ENCODE data around the gene PLS1.

Gene PLS1

DNA sequence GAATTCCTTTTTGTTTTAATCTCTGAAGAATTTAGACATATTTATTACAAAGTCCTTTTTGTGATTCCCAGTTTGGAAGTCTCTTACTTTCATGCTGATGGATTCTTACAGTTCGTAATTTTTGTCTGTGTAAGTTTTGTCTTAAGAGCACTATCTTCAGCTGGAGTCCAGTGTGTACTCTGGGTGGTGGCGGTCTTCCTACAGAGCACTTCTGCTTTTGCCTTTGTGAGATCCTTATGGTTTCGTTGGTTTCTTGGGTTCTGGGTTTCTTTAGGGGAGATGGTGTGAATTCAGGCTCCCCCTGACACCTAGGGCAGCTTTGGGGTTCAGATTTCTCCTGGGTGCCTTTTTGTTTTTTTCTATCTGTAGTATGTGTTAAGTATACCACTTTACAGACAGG is 45.3 kb downstream of the PLS1 start:
- DNase-seq (ENCODE audit: low spot score), result no peak

DNA sequence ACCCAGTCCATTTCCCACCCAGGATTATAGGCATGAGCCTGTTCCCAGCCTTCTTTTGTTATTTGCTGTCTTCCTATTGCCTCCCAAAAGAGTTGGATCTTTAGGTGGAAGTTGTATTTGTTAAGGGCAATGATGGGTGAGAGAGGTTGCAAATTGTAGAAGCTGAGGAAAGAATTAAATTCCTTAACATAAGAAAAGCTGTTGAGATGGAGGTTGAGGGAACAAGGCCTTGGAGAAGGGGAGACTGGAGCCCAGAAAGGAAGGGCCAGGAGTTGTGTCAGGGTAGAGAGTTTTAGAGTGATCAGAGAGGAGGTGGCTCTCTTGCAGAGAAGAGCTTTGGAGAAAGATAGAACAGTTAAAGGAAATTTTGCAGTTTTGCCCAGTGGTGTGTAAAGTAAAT is 46.8 kb downstream of the PLS1 start:
- DNase-seq (ENCODE audit: low spot score), result no peak

DNA sequence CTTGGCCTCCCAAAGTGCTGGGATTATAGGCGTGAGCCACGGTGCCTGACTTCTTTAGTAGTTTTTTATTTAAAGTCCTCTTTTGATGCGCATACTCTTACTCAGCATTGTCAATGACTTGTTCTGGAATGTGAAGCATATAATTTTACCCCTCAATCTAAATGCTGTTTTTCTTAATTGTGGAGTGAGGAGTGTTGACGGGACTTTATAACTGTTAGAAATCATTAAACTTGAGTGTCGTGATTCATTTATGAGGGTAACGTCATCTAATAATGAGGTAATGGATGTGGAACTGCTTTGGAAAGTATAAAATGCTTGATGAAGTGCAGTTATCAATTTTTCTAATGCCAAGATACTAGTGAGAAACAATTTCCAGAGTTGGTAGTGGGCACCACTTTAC is 48.3 kb downstream of the PLS1 start:
- no peak for DNase-seq (ENCODE audit: low spot score)

DNA sequence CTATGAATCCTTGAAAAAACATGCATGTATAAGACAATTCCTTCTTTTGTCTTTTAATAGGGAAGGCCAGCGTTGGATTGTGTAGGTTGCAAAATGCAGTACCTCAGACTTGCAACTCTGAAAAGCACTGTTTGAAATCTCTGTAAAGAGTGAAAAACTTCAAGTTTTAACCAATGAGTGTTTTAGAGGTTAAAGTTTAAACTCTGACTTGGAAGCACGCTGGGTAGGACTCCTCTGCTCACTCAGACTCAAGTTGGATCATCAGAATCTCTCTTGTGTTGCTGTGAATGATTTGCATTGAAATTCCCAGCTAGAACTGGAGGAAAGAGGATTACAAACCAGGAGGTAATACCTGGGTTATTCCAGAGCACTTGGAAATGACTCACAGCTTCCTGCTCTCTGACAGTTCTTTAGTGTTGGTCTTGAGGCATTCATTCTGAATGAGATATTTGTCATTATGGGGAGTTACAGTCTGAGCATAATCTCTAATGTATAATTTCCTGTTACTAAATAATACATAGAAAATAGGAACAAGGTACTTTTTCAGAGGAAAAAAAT is 49.1 kb downstream of the PLS1 start:
- DNase-seq (ENCODE audit: low spot score), result no peak

- no peak for DNase-seq (ENCODE audit: low spot score)
These were observed 50.0 kb downstream of the PLS1 start for GRCh38 chr3:142646020-142646785.

DNA sequence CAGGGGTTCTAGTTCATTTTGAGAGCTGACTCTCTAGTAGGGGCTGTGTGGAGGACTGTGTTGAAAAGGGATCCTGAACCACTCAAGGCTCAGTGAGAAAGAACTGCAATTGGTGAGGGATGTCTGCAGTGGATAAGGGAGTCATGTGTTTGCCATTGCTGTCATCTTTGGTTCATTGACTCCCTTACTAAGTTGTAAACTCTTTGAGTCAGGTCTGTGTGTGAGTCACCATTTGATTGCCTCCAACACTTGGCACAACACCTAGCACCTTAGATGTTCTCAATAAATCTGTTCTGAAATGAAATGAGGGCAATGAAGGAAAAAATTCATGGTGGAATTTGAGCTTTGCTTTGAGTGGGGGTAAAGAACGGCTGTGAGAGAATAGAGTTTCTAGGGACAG is 51.7 kb downstream of the PLS1 start:
- no peak for DNase-seq (ENCODE audit: low spot score)

- DNase-seq (ENCODE audit: low spot score), result no peak
These were observed 52.8 kb downstream of the PLS1 start for GRCh38 chr3:142648950-142649349.

GRCh38 chr3:142650001-142650693 is 54.0 kb downstream of the PLS1 start:
- DNase-seq (ENCODE audit: low spot score), result no peak

GRCh38 chr3:142651711-142652110 is 55.5 kb downstream of the PLS1 start:
- DNase-seq (ENCODE audit: low spot score), result no peak

DNA sequence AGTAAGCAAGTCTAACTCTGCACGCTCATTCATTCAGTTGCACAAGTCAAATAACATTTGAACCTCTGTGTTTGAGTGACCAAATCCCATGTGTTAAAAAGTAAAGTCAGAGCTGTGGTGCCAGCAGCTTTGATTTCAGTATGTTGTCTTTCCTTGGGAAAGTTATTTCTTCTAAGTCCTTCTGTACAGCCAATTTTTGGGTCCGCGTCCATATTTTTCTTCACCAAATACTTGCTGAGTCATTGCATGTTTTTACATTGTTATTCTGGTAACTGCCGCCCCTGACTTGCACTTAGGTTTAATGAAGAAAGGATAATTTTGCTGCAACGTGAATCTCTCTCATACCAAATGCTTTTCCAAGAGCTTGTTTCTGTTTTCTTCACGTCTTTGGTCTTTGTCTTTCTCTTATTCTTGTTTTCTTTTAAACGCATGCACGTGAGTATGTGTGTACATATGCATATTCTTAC is 56.7 kb downstream of the PLS1 start:
- DNase-seq (ENCODE audit: low spot score), result no peak

- DNase-seq (ENCODE audit: low spot score), result no peak
These were observed 60.4 kb downstream of the PLS1 start for GRCh38 chr3:142656575-142656974.

- peak; percentile 8 for DNase-seq (ENCODE audit: low spot score)
These were observed 60.8 kb downstream of the PLS1 start for GRCh38 chr3:142657033-142657432.

- DNase-seq (ENCODE audit: low spot score), result no peak
These were observed 64.2 kb downstream of the PLS1 start for GRCh38 chr3:142660383-142660782.

DNA sequence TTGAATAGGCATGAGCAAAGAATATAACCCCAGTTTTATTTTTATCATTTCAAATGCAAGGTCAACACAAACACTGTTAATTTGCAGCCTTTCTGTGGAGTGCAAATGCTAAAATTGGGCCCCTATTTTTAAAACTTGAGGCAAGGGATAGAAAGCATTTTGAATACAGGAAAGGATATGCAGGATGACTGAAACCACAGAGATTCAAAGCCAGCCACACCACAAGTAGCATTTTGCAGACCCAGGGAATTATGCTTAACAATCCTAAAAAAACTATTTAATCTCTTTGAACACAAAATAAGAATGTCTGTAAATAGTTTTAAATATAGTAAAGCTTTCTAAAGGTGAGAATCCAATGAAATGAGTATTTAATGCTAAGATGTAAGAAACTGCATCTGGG is 64.7 kb downstream of the PLS1 start:
- DNase-seq (ENCODE audit: low spot score), result no peak

DNA sequence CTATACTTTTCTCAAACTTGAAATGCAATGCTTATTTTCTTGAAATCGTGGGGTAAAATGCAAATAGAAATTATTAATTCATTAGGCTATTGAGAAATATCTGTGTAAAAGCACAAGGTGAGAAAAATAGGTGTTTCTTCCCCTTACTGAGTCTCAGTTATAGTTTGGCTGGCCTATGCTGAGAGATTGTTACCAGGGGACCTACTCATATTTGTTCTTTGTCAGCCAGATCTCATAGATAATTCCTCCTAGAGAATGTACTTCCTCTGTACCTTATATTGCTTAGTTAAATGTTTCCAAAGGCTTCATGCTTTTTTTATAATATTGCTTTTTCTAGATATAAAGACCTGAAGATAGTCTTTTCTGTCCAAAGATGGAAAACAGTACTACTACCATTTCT is 67.7 kb downstream of the PLS1 start:
- no peak for DNase-seq (ENCODE audit: low spot score)

DNA sequence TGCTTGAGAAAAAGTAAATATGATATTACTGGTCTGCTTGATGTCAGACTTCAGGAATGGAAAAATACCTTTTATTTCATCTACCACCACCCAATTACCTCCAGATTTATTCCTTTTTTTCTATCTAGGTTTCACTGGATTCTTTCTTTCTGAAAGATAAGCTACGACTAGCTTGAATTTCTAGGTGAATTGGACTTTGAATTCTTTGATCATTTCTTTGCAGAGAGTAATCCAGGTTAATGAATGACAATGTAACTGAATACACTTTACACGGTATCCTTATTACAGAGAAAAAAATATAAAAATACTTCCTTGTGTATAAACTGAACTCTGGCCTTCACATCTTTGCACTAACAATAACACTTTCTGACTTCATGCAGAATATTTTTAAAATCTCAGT is 68.1 kb downstream of the PLS1 start:
- no peak for DNase-seq (ENCODE audit: low spot score)

DNA sequence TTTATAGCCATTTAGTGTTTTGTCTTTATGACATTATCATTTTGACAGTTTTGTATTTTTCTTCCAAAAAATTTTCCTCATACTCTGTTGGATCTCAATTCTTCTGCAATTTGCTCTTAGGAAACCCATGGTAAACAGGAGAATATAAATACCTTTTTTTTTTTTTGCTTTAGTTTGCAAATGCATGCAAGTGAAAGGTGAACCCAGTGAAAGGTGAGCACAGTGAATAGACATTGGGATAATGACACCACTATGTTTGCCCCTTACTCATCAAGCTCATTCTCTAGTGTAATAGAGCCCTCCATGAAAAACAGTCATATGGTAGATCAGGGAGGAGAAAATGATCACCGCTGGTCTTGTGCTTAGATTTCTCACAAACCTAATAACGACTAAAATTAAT is 68.6 kb downstream of the PLS1 start:
- DNase-seq (ENCODE audit: low spot score), result peak; percentile 7

- no peak for DNase-seq (ENCODE audit: low spot score)
These were observed 73.9 kb downstream of the PLS1 start for GRCh38 chr3:142670120-142670519.

GRCh38 chr3:142676151-142676550 is 80.0 kb downstream of the PLS1 start:
- DNase-seq (ENCODE audit: low spot score), result no peak

DNA sequence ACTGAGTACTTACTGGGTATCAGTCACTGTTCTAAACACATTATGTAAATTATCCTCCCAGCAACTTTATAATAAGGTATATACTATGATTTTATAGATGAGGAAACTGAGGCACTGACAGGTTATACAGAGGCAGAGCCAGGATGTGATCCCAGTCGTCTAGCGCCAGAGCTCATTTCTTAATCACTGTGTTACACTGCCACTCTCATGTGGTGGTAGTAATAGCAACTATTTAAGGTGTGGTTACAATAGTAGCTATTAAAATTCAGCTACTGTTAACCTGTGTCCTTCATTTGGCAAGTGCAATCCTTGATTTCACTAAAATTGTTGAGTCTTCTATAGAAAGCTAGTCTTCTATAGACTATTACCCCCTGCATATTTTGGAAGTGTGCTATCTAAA is 84.5 kb downstream of the PLS1 start:
- peak; percentile 11 for DNase-seq (ENCODE audit: low spot score)

GRCh38 chr3:142690613-142691012 is 94.4 kb downstream of the PLS1 start:
- no peak for DNase-seq (ENCODE audit: low spot score)

DNA sequence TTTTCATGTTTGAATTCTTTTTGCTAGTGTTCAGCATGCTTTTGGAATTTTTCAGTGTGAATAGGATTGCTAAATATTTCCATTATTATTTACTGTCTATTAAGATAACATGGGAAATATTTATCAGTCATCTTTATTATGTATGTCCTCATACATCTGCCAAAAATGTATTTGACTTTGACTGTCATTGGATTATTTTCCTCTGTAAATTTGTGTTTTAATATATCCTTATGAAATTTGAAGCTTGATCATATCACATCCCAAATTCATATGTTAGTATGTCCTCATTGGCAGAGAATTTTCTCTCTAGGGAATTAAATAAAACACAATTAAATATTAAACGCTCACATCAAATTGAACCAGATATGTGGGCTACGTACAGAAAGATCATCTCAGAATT is 95.3 kb downstream of the PLS1 start:
- DNase-seq (ENCODE audit: low spot score), result no peak

DNA sequence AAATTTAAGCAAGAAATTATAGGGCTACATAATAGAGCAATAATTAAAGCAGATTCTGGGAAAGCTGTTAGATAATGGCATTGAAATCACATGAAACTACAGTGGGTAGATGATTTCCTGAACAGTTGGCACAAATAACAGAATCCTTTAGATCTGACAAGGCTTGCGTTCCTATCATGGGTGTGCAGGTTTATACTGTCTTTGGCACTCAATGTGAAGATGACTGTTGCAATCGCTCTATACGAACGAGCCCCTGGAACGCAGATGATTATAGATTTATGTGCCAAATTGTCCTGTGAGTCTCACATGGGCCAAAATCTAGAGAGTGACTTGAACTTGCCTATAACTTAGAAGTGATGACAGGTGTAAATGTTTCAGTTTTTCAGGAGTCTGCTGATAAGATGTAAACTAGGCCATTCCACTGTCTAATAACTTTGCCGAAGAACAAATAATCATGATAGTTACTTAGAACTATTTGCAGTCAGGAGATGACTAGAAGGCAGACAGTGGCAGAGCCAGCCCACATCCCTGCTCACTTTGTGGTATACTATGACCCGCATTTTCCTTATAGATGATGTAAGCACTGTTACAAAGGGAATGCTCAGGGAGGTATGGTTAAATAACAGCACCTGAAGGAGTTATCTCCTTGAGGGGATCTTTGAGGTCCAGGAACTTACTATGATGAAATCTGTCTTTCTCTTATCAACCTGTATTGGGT is 97.1 kb downstream of the PLS1 start:
- no peak for DNase-seq (ENCODE audit: low spot score)
